ENCODE measurements around the gene UGT2B7. TPM values are rescaled to one million over a fixed set of nuclear protein-coding genes. Genes with fewer than 3 reads are reported as not detected.

Gene UGT2B7
- total RNA-seq, 1 donor, result not detected

GRCh38 chr4:69133993-69134392 is 37.7 kb downstream of the UGT2B7 start:
- no peak overlapping the region for H3K4me2 ChIP-seq (ENCODE audit: insufficient read depth, low read length)
- H3K4me1 ChIP-seq (ENCODE audit: insufficient read depth, low read length), result no peaks in the 10 kb centered on the region
- DNase-seq (ENCODE audit: insufficient read length, low spot score, missing footprints), result no peak
- no peak overlapping the region for H3K27ac ChIP-seq (ENCODE audit: low read depth, low read length)
- H3K9me3 ChIP-seq (ENCODE audit: low read depth, low read length), result no peaks in the 10 kb centered on the region
- no peaks in the 10 kb centered on the region for H3K36me3 ChIP-seq (ENCODE audit: insufficient read depth, low read length)
- H2AFZ ChIP-seq (ENCODE audit: low read length), result no peak overlapping the region
- H4K20me1 ChIP-seq (ENCODE audit: insufficient read depth, low read length), result no peaks in the 10 kb centered on the region
- H3K27me3 ChIP-seq (ENCODE audit: insufficient read depth, low read length), result no peaks in the 10 kb centered on the region
- H3K4me3 ChIP-seq (ENCODE audit: insufficient read depth, low read length), result no peak overlapping the region
- no peak for TF ChIP-seq CTCF (IDR thresholded peaks at IDR 0.05; ENCODE audit: extremely low read depth, low read depth, low read length)
- H3K79me2 ChIP-seq (ENCODE audit: insufficient read depth, low read length), result no peaks in the 10 kb centered on the region

- TF ChIP-seq CTCF (IDR thresholded peaks at IDR 0.05; ENCODE audit: extremely low read depth, low read depth, low read length), result no peak
- no peaks in the 10 kb centered on the region for H4K20me1 ChIP-seq (ENCODE audit: insufficient read depth, low read length)
- no peaks in the 10 kb centered on the region for H3K9me3 ChIP-seq (ENCODE audit: low read depth, low read length)
- H3K79me2 ChIP-seq (ENCODE audit: insufficient read depth, low read length), result no peaks in the 10 kb centered on the region
- H2AFZ ChIP-seq (ENCODE audit: low read length), result no peak overlapping the region
- H3K4me1 ChIP-seq (ENCODE audit: insufficient read depth, low read length), result no peaks in the 10 kb centered on the region
- no peak overlapping the region for H3K27ac ChIP-seq (ENCODE audit: low read depth, low read length)
- no peak overlapping the region for H3K4me3 ChIP-seq (ENCODE audit: insufficient read depth, low read length)
- no peaks in the 10 kb centered on the region for H3K36me3 ChIP-seq (ENCODE audit: insufficient read depth, low read length)
- H3K27me3 ChIP-seq (ENCODE audit: insufficient read depth, low read length), result no peaks in the 10 kb centered on the region
- DNase-seq (ENCODE audit: insufficient read length, low spot score, missing footprints), result no peak
- H3K4me2 ChIP-seq (ENCODE audit: insufficient read depth, low read length), result no peak overlapping the region
Observed at GRCh38 chr4:69134471-69134870, 38.2 kb downstream of the UGT2B7 start.

- no peaks in the 10 kb centered on the region for H3K27me3 ChIP-seq (ENCODE audit: insufficient read depth, low read length)
- H3K4me3 ChIP-seq (ENCODE audit: insufficient read depth, low read length), result no peak overlapping the region
- DNase-seq (ENCODE audit: insufficient read length, low spot score, missing footprints), result no peak
- no peaks in the 10 kb centered on the region for H3K4me1 ChIP-seq (ENCODE audit: insufficient read depth, low read length)
- H3K79me2 ChIP-seq (ENCODE audit: insufficient read depth, low read length), result no peaks in the 10 kb centered on the region
- no peaks in the 10 kb centered on the region for H4K20me1 ChIP-seq (ENCODE audit: insufficient read depth, low read length)
- no peak for TF ChIP-seq CTCF (IDR thresholded peaks at IDR 0.05; ENCODE audit: extremely low read depth, low read depth, low read length)
- no peak overlapping the region for H2AFZ ChIP-seq (ENCODE audit: low read length)
- H3K9me3 ChIP-seq (ENCODE audit: low read depth, low read length), result no peaks in the 10 kb centered on the region
- H3K27ac ChIP-seq (ENCODE audit: low read depth, low read length), result no peak overlapping the region
- no peak overlapping the region for H3K4me2 ChIP-seq (ENCODE audit: insufficient read depth, low read length)
- no peaks in the 10 kb centered on the region for H3K36me3 ChIP-seq (ENCODE audit: insufficient read depth, low read length)
Observed at GRCh38 chr4:69141320-69141719, 45.0 kb downstream of the UGT2B7 start.

GRCh38 chr4:69147334-69147733 is 51.1 kb downstream of the UGT2B7 start:
- no peak overlapping the region for H2AFZ ChIP-seq (ENCODE audit: low read length)
- no peak overlapping the region for H3K4me3 ChIP-seq (ENCODE audit: insufficient read depth, low read length)
- H3K4me1 ChIP-seq (ENCODE audit: insufficient read depth, low read length), result no peaks in the 10 kb centered on the region
- no peak overlapping the region for H3K4me2 ChIP-seq (ENCODE audit: insufficient read depth, low read length)
- no peak for TF ChIP-seq CTCF (IDR thresholded peaks at IDR 0.05; ENCODE audit: extremely low read depth, low read depth, low read length)
- no peak for DNase-seq (ENCODE audit: insufficient read length, low spot score, missing footprints)
- H3K27ac ChIP-seq (ENCODE audit: low read depth, low read length), result no peak overlapping the region
- no peaks in the 10 kb centered on the region for H3K9me3 ChIP-seq (ENCODE audit: low read depth, low read length)
- H3K36me3 ChIP-seq (ENCODE audit: insufficient read depth, low read length), result no peaks in the 10 kb centered on the region
- H3K27me3 ChIP-seq (ENCODE audit: insufficient read depth, low read length), result no peaks in the 10 kb centered on the region
- no peaks in the 10 kb centered on the region for H3K79me2 ChIP-seq (ENCODE audit: insufficient read depth, low read length)
- H4K20me1 ChIP-seq (ENCODE audit: insufficient read depth, low read length), result no peaks in the 10 kb centered on the region
